ENCODE measurements around the gene CTBP2.

DNA sequence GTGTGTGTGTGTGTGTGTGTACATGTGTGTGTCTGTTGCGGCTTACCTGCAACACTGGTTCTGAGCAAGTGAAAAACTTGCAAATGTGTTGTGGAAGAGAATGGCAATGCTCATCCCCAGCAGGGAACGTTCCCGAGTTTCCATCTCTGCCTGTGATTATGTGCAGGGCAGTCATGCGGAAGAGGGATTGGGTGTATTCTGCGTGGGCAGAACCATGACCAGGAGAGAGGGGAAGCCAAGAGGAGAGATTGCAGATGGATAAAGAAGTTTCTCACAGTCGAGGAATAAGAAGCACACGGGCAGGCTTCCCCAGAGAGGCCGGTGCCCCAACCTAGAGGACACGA lies 99.9 kb downstream of the CTBP2 start:
- TF ChIP-seq, protein P1, sequence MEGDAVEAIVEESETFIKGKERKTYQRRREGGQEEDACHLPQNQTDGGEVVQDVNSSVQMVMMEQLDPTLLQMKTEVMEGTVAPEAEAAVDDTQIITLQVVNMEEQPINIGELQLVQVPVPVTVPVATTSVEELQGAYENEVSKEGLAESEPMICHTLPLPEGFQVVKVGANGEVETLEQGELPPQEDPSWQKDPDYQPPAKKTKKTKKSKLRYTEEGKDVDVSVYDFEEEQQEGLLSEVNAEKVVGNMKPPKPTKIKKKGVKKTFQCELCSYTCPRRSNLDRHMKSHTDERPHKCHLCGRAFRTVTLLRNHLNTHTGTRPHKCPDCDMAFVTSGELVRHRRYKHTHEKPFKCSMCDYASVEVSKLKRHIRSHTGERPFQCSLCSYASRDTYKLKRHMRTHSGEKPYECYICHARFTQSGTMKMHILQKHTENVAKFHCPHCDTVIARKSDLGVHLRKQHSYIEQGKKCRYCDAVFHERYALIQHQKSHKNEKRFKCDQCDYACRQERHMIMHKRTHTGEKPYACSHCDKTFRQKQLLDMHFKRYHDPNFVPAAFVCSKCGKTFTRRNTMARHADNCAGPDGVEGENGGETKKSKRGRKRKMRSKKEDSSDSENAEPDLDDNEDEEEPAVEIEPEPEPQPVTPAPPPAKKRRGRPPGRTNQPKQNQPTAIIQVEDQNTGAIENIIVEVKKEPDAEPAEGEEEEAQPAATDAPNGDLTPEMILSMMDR (IDR thresholded peaks at IDR 0.05): no peak
- TF ChIP-seq POLR2A (IDR thresholded peaks at IDR 0.05): no peak

All from thyroid gland (tissue), 4 donors.